Stimulated activated CD4-positive, alpha-beta T cell treated with anti-CD3 and anti-CD28 coated beads, Interleukin-12 subunit alpha, Interleukin-12 subunit beta, amount 100 ng/mL, for 48 hours (primary cell): Measurements from ENCODE around the gene ARPC1A.
"Not testable (repeated sequence)": the region's sequence is repeated elsewhere in the genome, so short reads cannot be mapped to it uniquely, and the experiment has no call there.

Source experiments
- DNase-seq, 3 donors: peaks; one replicate each; pipeline ENCODE4 v3.0.0-alpha.2; 2020; ENCODE audit warnings: low read depth in 2 of 3, low spot score in 1 of 3

ARPC1A gene

DNA sequence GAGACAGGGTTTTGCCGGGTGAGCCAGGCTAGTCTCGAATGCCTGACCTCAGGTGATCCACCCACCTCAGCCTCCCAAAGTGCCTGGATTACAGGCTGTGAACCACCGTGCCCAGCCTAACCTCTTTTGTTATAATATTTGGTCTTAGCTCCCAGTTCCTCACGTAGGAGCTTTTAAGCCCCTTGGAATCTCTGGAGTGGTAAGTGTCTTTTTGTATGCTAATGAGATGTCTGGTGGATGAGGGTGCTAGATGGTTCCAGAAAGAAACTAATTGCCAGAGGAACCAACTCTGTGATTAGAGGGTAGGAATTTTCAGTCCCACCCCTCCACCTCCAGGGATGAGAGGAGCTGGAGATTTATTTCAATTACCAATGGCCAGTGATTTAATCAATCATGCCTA, 5.3 kb upstream of the ARPC1A start:
- DNase-seq, result no peak

DNA sequence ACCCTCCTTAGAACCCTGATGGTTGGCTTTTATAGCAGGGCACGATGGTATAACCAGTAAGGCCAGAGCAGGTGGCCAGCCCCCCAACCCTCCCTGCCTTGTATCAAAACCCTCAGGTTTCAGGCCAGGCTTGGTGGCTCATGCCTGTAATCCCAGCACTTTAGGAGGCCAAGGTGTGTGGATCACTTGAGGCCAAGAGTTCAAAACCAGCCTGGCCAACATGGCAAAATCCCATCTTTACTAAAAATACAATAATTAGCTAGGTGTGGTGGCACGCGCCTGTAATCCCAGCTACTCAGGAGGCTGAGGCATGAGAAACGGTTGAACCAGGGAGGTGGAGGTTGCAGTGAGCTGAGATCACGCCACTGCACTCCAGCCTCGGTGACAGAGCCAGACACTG, 3.0 kb upstream of the ARPC1A start:
- not testable (repeated sequence) for DNase-seq

DNA sequence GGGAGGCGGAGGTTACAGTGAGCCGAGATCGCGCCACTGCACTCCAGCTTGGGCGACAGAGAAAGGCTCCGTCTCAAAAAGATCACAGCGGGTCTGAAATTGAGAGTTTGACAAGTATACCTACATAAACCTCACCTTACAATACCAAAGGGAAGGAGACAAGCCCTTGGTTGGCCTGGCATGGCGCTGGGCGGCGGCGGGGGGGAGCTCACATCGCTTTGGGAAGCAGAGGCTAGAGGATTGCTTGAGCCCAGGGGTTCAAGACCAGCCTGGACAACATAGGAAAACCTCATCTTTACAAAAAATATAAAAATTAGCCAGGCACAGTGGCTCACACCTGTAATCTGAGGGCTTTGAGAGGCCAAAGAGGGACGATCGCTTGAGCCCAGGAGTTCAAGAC, 1.1 kb upstream of the ARPC1A start:
- no peak for DNase-seq

DNA sequence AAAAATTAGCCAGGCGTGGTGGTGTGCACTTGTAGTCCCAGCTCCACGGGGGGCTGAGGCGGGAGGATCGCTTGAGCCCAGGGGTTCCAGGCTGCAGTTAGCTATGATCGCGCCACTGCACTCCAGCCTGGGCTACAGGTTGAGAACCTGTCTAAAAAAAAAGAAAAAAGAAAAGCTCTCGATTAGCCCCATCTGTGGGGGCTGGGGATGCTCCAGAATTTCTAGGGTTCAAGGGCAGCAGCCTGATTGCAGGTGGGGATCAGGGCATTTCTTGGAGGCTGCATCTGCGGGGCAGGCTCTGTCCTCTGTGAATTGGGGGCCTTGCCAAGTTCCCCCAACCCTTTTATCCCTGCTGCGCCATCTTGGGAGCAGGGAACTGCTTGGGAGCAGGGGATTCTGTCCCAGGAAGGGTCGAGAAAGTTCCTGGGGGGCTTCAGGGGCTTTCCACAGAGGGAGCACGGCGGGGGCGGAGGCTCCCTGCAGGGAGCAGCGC, 651 bp upstream of the ARPC1A start:
- DNase-seq, result no peak

DNA sequence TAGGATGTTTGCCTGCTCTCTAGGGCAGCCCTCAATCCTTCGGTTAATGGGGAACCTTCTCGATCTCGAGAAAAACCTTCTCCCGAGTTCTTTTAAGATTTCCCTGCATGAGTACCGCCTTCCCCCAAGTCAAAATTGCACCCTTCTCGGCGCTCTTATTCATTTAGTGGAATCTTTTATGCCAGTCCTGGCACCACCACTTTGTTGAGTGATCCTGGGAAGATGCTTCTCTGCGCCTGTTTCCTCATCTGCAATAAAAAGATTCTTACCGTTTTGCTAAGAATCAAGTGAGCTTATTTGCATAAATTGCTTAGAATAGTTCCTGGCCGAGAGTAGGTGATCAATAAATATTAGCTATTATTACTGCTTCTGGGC, 697 bp downstream of the ARPC1A start:
- no peak for DNase-seq

DNA sequence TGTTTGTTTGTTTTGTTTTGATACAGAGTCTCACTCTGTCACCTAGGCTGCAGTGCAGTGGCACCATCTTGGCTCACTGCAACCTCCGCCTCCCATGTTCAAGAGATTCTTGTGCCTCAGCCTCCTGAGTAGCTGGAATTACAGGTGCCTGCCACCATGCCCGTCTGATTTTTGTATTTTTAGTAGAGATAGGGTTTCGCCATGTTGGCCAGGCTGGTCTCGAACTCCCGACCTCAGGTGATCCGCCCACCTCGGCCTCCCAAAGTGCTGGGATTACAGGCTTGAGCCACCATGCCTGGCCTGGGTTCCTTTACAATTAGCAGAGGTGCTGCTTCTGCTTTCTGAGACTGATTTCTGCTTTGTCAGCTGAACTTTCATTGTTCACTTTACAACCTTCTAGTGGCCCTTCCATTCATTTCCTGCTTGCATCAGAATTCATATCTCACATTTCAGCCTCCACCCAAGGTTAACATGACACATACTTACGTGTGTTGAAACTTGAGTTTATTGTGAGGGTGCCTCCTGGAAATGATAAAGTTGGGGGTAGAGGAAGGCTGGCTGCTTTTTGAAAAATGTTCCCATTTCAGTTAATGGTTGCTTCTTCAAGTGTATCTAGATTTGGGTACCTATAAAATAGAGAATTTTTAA, 4.7 kb downstream of the ARPC1A start:
- DNase-seq, result peak in 1 of 3 donors; percentile 21

DNA sequence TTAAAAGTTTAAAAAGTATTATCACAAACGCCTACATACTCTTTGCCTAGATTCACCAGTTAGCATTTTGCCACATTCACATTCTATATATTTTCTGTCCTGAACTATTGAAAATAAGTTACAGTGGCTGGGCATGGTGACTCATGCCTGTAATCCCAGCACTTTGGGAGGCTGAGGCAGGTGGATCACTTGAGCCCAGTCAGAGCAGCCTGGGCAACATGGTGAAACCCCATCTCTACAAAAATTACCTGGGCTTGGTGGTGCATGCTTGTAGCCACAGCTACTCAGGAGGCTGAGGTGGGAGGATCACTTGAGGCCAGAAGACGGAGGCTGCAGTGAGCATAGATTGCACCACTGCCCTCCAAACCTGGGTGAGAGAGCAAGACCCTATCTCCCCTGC, 5.3 kb downstream of the ARPC1A start:
- no peak for DNase-seq

DNA sequence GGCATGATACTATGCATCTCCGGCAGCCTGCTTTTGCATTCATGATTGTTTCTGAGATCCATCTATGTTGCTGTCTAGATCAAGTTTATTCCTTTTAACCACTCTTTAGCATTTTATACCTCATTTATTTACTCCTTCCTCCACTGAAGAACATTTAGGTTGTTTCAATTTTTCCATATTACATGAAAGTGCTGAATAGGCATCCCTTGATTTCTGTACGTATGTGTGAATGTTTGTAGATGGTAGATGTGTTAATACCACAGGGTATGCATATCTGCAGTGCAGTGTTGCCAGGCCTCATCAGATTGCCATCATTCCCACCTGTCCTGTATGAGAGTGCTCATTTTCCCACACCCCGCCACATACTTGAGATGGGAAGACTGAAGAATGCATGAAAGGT, 13.9 kb downstream of the ARPC1A start:
- DNase-seq, result no peak

DNA sequence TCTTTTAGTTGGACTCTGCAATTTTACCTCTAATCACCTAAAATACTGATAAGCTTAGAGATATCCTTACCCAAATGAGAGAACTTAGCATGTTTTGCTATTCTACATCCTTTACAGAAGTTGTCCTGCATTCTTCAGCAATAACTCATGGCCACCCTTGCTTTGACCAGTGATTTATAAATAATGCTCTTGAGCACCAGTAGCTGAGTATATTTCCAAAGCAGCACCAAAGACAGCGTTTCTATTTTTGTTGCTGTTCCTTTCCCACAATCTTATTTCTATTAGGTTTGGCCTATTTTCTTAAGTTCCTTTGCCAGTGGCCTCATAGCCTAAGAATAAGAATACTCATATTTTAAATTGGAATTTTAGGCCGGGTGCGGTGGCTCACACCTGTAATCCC, 15.0 kb downstream of the ARPC1A start:
- DNase-seq, result no peak

DNA sequence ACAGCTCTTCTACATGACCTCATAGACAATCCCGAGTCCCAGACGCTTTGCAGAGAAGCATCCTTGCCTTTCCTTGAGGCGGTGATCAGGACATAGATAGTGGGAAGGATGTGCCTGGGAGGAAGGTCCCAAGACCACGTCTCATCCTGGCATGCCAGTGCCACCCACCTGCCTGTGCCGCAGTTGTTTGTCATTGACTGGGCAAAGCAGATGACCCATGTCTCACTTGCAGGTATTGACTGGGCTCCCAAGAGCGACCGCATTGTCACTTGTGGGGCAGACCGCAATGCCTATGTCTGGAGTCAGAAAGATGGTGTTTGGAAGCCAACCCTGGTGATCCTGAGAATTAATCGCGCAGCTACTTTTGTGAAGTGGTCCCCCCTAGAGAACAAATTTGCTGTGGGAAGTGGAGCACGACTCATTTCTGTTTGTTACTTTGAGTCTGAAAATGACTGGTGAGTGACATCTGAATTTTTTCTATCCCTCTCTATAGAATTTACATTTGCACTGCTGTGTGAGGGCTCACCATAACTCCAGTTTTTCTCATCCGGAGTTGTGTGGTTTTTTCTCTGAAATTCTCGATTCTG, 18.5 kb downstream of the ARPC1A start:
- no peak for DNase-seq

DNA sequence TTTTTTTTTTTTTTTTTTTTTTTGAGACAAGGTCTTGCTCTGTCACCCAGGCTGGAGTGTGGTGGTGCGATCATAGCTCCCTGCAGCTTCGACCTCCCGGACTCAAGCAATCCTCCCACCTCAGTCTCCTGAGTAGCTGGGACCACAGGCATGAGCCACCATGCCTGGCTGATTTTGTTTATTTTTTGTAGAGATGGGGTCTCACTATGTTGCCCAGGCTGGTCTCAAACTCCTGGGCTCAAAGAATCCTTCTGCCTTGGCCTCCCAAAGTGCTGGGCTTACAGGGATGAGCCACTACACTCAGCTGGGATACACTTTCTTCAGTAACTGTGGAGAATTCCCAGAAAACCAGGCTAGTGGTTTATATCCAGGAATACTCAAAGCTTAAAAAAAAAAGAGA, 24.9 kb downstream of the ARPC1A start:
- not testable (repeated sequence) for DNase-seq

DNA sequence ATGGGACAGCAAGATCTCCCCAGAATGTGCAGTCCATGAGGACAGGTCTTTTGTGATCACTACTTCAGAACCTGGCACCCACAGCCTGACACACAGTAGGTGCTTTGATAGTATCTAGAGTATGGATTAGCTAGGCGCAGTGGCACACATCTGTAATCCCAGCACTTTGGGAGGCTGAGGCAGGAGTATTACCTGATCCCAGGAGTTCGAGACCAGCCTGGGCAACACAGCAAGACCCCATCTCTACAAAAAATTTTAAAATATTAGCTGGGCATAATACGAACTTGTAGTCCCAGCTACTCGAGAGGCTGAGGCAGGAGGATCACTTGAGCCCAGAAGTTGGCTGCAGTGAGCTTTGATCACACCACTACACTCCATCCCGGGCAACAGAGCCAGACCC, 26.5 kb downstream of the ARPC1A start:
- DNase-seq, result no peak

DNA sequence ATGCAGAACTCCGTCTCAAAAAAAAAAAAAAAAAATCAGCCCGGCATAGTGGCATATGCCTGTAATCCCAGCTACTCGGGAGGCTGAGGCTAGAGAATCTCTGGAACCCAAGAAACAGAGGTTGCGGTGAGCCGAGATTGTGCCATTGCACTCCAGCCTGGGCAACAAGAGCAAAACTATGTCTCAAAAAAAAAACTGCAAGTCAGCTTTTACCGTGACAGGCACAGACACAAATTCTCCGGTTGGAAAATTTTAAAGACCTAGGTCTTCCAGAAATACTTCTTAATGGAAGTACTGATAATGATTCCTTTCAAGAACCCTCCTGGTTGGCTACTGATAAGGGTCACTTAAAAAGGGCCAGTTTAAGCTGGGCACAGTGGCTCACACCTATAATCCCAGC, 29.4 kb downstream of the ARPC1A start:
- DNase-seq, result no peak

DNA sequence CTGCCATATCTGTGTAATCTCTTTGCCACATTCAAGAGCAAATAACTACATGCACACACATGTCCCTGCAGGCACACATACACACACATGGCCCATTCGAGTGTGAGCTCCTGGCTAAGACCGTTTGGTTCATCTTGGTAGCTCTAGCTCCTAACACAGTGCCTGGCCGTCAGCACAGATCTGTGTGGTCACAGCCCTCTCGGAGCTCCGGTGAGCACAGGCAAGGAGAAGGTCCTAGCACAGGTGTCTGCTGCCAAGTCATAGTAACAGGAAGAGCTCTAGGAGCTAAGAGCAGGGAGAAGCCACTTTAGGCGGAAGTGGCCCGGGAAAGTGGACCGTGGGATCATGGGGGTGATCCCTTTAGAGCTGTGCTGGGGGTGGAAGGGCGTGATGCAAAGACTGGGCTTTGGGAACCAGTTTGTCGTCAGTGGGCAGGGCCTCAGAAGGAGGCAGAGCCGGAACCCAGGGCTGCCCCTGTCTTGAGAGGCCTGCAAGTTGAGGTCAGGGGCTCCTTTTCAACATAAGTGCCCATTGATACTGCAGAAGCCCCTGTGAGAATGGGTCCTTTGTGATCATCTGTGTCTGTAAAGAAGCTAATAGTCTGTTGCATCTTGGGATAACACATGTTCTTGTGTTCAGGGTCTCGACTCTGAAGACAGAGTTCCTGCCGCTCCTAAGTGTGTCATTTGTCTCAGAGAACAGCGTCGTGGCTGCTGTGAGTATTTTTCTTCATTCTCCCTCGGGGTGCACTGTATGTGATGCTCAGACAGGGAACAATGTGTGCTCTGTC, 32.2 kb downstream of the ARPC1A start:
- DNase-seq, result no peak

DNA sequence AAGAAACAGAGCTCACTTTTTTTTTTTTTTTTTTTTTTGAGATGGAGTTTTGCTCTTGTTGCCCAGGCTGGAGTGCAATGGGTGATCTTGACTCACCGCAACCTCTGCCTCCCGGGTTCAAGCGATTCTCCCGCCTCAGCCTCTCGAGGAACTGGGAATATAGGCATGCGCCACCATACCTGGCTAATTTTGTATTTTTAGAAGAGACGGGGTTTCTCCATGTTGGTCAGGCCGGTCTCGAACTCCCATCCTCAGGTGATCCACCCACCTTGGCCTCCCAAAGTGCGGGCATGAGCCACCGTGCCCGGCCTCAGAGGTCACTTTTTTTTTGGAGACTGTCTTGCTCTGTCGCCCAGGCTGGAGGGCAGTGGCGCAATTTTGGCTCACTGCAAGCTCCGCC, 32.8 kb downstream of the ARPC1A start:
- not testable (repeated sequence) for DNase-seq

DNA sequence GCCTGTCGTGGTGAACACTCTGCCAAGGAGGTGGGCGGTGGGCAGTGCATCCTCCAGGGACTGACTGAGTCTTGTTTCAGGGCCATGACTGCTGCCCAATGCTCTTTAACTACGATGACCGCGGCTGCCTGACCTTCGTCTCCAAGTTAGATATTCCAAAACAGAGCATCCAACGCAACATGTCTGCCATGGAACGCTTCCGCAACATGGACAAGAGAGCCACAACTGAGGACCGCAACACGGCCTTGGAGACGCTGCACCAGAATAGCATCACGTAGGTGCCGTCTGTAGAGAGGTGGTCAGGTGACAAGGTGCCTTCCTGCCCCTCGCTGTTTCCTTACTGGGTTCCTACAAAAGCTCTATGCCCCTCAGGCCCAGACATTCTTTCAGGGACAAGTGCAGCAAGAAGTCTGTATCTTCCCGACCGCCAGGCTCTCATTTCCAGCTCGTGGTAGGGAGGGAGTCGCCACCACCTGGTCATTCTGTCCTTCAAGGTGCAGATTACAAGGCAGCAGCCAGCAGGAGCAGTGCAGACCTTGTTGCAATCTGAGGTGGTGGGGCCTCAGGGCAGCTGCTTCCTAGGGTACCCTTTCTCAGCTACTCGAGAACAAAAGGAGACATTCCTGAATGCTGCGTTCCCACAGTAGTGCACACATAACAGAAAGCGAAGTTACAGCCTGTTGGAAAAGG, 33.9 kb downstream of the ARPC1A start:
- no peak for DNase-seq

DNA sequence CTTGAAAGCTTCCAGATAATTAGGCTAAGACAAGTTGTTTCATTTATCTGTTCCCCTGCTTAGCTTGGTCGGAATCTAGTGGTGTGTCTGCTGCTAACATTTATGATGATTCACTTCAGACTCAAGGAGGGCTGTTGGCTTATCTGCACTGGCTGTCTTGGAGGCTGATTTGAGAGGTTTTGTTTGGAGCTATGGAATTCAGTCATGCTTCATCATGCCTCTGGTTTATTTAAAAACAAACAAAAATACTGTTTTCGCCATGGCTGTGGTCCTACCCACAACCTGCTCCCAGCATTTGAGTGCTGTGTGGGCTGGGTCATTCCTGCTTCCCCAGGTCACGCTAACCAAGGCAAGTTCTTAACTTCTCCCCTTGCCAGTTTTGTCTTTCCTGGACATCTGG, 37.1 kb downstream of the ARPC1A start:
- no peak for DNase-seq

DNA sequence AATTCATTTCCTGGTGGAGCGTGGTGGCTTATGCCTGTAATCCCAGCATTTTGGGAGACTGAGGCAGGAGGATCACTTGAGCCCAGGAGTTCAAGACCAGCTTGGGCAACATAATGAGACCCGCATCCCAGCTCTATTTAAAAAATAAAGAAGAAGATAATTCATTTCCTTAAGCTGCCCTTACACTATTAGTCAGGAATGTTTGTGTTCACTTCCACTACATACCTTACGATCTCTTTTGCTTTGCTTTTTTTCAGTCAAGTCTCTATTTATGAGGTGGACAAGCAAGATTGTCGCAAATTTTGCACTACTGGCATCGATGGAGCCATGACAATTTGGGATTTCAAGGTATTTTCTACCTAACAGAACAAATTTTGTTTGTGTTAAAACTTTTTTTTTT, 37.6 kb downstream of the ARPC1A start:
- no peak for DNase-seq

DNA sequence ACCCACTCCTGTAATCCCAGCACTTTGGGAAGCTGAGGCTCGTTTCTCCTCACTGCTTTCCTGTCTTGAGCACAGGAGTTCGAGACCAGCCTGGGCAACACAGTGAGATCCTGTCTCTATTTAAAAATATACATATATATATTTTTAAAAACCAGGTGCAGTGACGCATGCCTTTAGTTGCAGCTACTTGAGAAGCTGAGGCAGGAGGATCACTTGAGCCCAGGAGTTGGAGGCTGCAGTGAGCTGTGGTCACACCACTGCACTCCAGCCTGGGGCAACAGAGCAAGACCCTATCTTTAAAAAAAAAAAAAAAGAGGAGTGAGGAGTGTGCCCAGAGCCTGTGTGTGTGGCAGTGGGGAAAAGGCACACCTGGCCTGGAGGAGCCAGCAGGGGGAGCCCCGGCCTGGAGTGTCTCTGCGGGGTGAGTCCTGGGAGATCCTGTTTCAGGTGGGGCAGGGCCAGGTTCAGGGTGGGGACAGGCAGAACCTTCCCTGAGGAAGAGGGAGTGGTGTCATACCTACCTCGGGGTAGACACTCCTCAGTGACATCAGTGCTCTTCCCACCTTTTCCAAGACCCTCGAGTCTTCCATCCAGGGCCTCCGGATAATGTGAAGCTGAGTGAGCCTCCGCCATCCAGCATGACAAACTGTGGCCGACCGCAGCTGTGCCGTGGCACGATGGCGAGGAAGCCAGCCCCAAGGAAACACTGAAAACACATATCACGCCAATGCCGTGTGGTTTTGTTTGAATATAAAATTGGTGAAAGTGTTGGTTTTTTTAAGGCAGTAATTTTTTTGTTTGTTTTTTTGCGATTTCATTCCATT, 39.8 kb downstream of the ARPC1A start:
- DNase-seq, result peak in 2 of 3 donors; percentile 33 to 49

DNA sequence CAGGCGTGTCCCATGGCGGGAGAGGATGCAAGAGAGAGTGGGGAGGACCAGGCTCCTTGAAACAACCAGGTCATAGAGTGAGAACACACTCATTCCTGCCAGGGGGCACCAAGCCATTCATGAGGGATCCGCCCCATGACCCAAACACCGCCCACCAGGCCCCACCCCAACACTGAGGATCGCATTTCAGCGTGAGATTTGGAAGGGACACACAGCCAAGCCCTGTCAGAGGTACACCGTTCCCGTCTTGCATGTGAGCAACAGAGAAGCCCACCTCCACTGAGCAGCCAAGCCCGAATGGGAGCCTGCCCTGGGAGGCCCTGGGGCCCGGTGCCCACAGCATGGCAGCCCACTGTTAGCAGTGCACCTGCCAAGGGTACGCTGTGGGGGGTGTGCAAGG, 40.9 kb downstream of the ARPC1A start:
- no peak for DNase-seq
